ENCODE results near the gene CRISP2.
"Not testable (repeated sequence)": the region's sequence is repeated elsewhere in the genome, so short reads cannot be mapped to it uniquely, and the experiment has no call there.

Gene CRISP2

GRCh38 chr6:49698478-49698877 is 14.9 kb downstream of the CRISP2 start:
- H3K36me3 ChIP-seq (ENCODE audit: control insufficient read depth, insufficient read depth, low read length): no peaks in the 10 kb centered on the region
- H3K4me3 ChIP-seq (ENCODE audit: low read length): no peak overlapping the region
- H3K27me3 ChIP-seq (ENCODE audit: control insufficient read depth, insufficient read depth, low read length): no peaks in the 10 kb centered on the region
- DNase-seq (ENCODE audit: low read depth, low spot score): no peak
- no peak overlapping the region for H3K27ac ChIP-seq (ENCODE audit: low read length)
- H3K9me3 ChIP-seq (ENCODE audit: control insufficient read depth, insufficient read depth, low read length): no peaks in the 10 kb centered on the region
- no peaks in the 10 kb centered on the region for H3K4me1 ChIP-seq (ENCODE audit: control insufficient read depth, insufficient read depth, low read length)

DNA sequence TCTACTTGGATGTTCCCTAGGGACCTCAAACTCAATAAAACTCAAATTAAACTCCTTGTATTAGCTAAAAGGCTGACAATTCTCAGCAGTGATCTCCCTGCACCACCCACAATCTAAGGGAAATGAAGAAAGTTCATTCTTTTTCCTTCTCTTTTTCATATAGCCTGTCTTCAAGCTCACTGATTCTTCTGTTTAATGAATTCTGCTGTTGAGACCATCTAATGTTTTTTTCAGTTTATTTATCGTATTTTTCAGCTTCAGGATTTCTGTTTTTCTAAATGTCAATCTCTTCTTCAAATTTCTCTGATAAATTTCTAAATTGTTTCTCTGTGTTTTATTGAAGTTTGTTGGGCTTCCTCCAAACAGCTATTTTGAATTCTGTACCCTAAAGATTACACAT is 19.8 kb downstream of the CRISP2 start:
- Histone ChIP-seq H3K9me3 (ENCODE audit: control insufficient read depth, insufficient read depth, low read length) (no peaks in the 10 kb centered on the region), H3K4me3 (ENCODE audit: low read length) (no peak overlapping the region), H3K27me3 (ENCODE audit: control insufficient read depth, insufficient read depth, low read length) (no peaks in the 10 kb centered on the region), H3K4me1 (ENCODE audit: control insufficient read depth, insufficient read depth, low read length) (no peaks in the 10 kb centered on the region), H3K27ac (ENCODE audit: low read length) (no peak overlapping the region), H3K36me3 (ENCODE audit: control insufficient read depth, insufficient read depth, low read length) (no peaks in the 10 kb centered on the region)
- WGBS (ENCODE audit: insufficient coverage, insufficient read length): no CpG with 5 or more reads among the region's 1 CpG
- DNase-seq (ENCODE audit: low read depth, low spot score): no peak

DNA sequence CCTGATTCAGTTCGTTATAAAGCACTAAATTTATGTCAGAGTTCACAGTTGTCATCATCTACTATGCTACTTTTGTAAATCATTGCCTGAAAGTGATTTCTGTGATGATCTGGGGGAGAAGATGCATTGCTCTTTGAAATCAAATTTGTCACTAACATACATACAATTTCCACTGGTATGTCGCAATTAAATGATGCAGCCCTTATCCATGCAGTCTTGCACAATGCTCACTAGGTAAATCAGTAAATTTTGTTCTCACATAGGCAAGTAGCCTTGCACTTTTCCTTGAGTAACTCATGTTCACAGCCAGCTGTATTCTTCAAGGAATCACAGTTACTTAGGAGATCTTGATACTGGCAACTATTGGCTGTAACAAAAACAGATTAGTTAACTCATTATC is 20.8 kb downstream of the CRISP2 start:
- no peaks in the 10 kb centered on the region for H3K27me3 ChIP-seq (ENCODE audit: control insufficient read depth, insufficient read depth, low read length)
- no CpG with 5 or more reads among the region's 2 CpGs for WGBS (ENCODE audit: insufficient coverage, insufficient read length)

GRCh38 chr6:49676671-49677281 is 36.6 kb downstream of the CRISP2 start:
- no peaks in the 10 kb centered on the region for H3K36me3 ChIP-seq (ENCODE audit: control insufficient read depth, insufficient read depth, low read length)

More for the DNA sequence above, 20.8 kb downstream of the CRISP2 start:
- H3K27ac ChIP-seq (ENCODE audit: low read length): no peak overlapping the region
- H3K4me1 ChIP-seq (ENCODE audit: control insufficient read depth, insufficient read depth, low read length): no peaks in the 10 kb centered on the region
- no peak overlapping the region for H3K4me3 ChIP-seq (ENCODE audit: low read length)
- H3K9me3 ChIP-seq (ENCODE audit: control insufficient read depth, insufficient read depth, low read length): no peaks in the 10 kb centered on the region
- no peak for DNase-seq (ENCODE audit: low read depth, low spot score)
- H3K36me3 ChIP-seq (ENCODE audit: control insufficient read depth, insufficient read depth, low read length): no peaks in the 10 kb centered on the region

DNA sequence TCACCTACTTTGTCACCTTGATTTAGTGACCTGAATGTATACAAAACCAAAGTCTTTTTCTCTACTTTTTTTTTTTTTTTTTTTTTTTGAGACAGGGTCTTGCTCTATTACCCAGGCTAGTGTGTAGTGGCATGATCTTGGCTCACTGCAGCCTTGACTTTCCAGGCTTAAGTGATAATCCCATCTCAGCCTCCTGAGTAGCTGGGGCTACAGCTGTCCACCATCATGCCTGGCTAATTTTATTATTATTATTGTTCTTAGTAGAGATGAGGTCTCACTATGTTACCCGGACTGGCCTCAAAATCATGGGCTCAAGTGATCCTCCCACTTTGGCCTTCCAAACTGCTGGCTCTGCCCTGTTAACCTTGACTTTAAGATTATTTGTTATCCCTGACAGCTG is 37.5 kb downstream of the CRISP2 start:
- Histone ChIP-seq H3K9me3 (ENCODE audit: control insufficient read depth, insufficient read depth, low read length) (no peaks in the 10 kb centered on the region), H3K36me3 (ENCODE audit: control insufficient read depth, insufficient read depth, low read length) (no peaks in the 10 kb centered on the region), H3K27me3 (ENCODE audit: control insufficient read depth, insufficient read depth, low read length) (no peaks in the 10 kb centered on the region), H3K27ac (ENCODE audit: low read length) (no peak overlapping the region), H3K4me3 (ENCODE audit: low read length) (no peak overlapping the region), H3K4me1 (ENCODE audit: control insufficient read depth, insufficient read depth, low read length) (no peaks in the 10 kb centered on the region)
- no peak for DNase-seq (ENCODE audit: low read depth, low spot score)
- no CpG with 5 or more reads among the region's 1 CpG for WGBS (ENCODE audit: insufficient coverage, insufficient read length)

More at GRCh38 chr6:49676671-49677281, 36.6 kb downstream of the CRISP2 start:
- WGBS (ENCODE audit: insufficient coverage, insufficient read length): no CpG with 5 or more reads among the region's 4 CpGs
- Histone ChIP-seq H3K4me3 (ENCODE audit: low read length) (no peak overlapping the region), H3K4me1 (ENCODE audit: control insufficient read depth, insufficient read depth, low read length) (no peaks in the 10 kb centered on the region), H3K9me3 (ENCODE audit: control insufficient read depth, insufficient read depth, low read length) (no peaks in the 10 kb centered on the region), H3K27ac (ENCODE audit: low read length) (no peak overlapping the region), H3K27me3 (ENCODE audit: control insufficient read depth, insufficient read depth, low read length) (no peaks in the 10 kb centered on the region)
- DNase-seq (ENCODE audit: low read depth, low spot score): no peak

DNA sequence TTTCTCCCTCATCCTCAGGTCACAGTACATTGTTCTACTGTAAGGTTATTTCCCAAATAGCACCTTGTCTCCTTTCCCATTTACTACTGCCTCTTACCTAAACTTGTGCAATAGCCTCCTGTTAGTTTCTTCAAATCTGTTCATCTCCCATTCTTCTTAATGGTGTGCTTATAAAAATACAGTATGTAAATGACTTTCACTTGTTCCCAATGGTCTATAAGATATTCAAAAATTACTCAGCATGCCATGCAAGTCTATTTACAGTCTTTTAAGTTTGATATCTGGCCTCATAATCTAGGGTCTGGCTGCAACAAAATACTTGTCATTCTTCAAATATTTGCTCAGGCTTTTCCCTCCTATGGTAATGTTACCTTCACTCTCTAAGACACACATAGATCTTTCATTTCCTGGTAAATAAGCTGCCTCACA is 45.2 kb downstream of the CRISP2 start:
- Histone ChIP-seq H3K36me3 (ENCODE audit: control insufficient read depth, insufficient read depth, low read length) (no peaks in the 10 kb centered on the region), H3K27me3 (ENCODE audit: control insufficient read depth, insufficient read depth, low read length) (no peaks in the 10 kb centered on the region), H3K9me3 (ENCODE audit: control insufficient read depth, insufficient read depth, low read length) (no peaks in the 10 kb centered on the region), H3K4me3 (ENCODE audit: low read length) (no peak overlapping the region), H3K4me1 (ENCODE audit: control insufficient read depth, insufficient read depth, low read length) (peaks cover 1% of the 10 kb centered on the region; the same call in 1 of the 2 replicates), H3K27ac (ENCODE audit: low read length) (no peak overlapping the region)
- DNase-seq (ENCODE audit: low read depth, low spot score): no peak

DNA sequence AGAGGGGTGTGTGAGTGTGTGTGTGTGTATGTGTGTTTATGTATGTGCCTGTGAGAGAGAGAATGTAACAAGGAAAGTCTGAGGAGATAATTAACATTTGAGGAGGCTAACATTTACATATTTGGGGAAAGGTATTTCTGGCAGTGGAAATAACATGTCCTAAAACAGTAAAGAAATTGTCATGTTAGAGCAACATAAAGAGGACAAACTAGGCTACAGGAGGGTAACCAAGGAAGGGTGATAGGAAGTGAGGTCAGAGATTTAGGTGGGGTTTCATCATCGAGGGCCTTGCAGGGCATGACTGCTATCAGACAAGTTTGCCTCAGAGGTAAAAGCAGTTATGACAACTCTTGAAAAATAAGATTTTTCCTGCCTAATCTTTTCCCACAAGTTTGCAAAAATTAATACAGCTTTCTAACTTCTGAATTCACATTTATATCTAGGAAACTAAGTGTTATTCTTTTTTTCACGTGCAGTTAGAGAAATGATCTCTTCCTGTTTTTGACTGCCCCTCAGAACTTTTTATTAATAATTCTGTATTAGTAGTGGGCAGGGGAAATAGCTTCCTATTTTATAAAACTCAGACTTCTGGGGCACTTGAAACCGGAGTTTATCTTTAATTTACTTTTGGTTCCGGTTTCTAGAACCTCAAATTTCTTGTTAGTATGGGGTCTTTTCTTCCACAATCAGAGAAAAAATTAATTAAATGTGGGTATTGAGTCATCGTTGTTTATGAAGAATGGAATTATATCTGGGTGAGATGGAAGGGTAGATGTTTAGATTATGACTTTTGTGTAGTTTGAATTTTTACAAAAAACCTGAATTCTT is 46.2 kb downstream of the CRISP2 start:
- Histone ChIP-seq H3K4me1 (ENCODE audit: control insufficient read depth, insufficient read depth, low read length) (peaks cover 1% of the 10 kb centered on the region; the same call in 1 of the 2 replicates), H3K27me3 (ENCODE audit: control insufficient read depth, insufficient read depth, low read length) (no peaks in the 10 kb centered on the region), H3K36me3 (ENCODE audit: control insufficient read depth, insufficient read depth, low read length) (no peaks in the 10 kb centered on the region), H3K9me3 (ENCODE audit: control insufficient read depth, insufficient read depth, low read length) (no peaks in the 10 kb centered on the region), H3K27ac (ENCODE audit: low read length) (no peak overlapping the region), H3K4me3 (ENCODE audit: low read length) (no peak overlapping the region)
- no peak for DNase-seq (ENCODE audit: low read depth, low spot score)
- 100% methylated on average over 1 of the region's 5 CpGs for WGBS (ENCODE audit: insufficient coverage, insufficient read length)

DNA sequence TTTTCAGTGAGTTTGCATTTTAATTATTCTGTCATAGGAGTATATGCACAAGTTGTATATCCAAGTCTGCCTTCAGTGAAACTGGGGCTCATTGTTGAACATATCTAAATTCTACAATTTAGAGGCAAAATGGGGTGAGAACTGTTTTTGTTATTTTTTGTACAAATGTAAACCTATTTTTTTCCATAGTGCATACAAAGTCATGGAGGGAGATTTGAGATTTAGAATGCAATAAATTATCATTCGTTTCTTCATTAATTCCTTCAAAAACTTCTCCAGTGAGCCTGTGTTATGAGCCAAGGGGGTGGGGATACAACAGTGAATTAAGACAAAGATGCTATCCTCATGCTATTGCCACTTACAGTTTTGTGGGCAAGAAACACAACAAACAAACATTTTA is 46.9 kb downstream of the CRISP2 start:
- Histone ChIP-seq H3K27me3 (ENCODE audit: control insufficient read depth, insufficient read depth, low read length) (no peaks in the 10 kb centered on the region), H3K36me3 (ENCODE audit: control insufficient read depth, insufficient read depth, low read length) (no peaks in the 10 kb centered on the region), H3K4me3 (ENCODE audit: low read length) (no peak overlapping the region), H3K27ac (ENCODE audit: low read length) (no peak overlapping the region), H3K9me3 (ENCODE audit: control insufficient read depth, insufficient read depth, low read length) (no peaks in the 10 kb centered on the region), H3K4me1 (ENCODE audit: control insufficient read depth, insufficient read depth, low read length) (peaks cover 1% of the 10 kb centered on the region; the same call in 1 of the 2 replicates)
- DNase-seq (ENCODE audit: low read depth, low spot score): no peak
- WGBS (ENCODE audit: insufficient coverage, insufficient read length): no CpG with 5 or more reads among the region's 1 CpG

DNA sequence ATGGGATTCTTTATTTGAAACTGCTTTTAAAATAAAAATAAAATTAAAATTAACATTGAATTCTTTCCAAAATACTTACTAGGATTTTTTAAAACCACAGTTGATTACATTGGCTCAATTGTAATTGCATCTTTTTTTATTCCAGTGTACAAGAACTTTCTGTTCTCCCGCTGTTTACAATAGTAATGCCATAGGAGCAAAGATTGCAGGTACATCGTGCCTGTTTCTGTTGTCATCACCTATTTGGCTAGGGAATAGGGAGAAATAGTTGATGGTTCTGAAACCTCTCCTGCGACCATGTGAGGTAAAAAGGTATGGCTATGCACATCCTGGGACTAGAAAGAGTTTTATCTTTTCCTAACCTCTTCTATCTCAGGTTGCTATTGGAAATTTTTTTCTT is 48.5 kb downstream of the CRISP2 start:
- peaks cover 1% of the 10 kb centered on the region; the same call in 1 of the 2 replicates for H3K4me1 ChIP-seq (ENCODE audit: control insufficient read depth, insufficient read depth, low read length)
- DNase-seq (ENCODE audit: low read depth, low spot score): no peak
- no peaks in the 10 kb centered on the region for H3K36me3 ChIP-seq (ENCODE audit: control insufficient read depth, insufficient read depth, low read length)
- no peaks in the 10 kb centered on the region for H3K27me3 ChIP-seq (ENCODE audit: control insufficient read depth, insufficient read depth, low read length)
- H3K9me3 ChIP-seq (ENCODE audit: control insufficient read depth, insufficient read depth, low read length): no peaks in the 10 kb centered on the region
- H3K27ac ChIP-seq (ENCODE audit: low read length): no peak overlapping the region
- WGBS (ENCODE audit: insufficient coverage, insufficient read length): no CpG with 5 or more reads among the region's 3 CpGs
- H3K4me3 ChIP-seq (ENCODE audit: low read length): no peak overlapping the region

GRCh38 chr6:49664054-49664453 is 49.3 kb downstream of the CRISP2 start:
- not testable (repeated sequence) for H3K4me1 ChIP-seq (ENCODE audit: control insufficient read depth, insufficient read depth, low read length); H3K4me3 ChIP-seq (ENCODE audit: low read length); DNase-seq (ENCODE audit: low read depth, low spot score); H3K27me3 ChIP-seq (ENCODE audit: control insufficient read depth, insufficient read depth, low read length); H3K36me3 ChIP-seq (ENCODE audit: control insufficient read depth, insufficient read depth, low read length); H3K27ac ChIP-seq (ENCODE audit: low read length); H3K9me3 ChIP-seq (ENCODE audit: control insufficient read depth, insufficient read depth, low read length)
- no CpG with 5 or more reads among the region's 1 CpG for WGBS (ENCODE audit: insufficient coverage, insufficient read length)

DNA sequence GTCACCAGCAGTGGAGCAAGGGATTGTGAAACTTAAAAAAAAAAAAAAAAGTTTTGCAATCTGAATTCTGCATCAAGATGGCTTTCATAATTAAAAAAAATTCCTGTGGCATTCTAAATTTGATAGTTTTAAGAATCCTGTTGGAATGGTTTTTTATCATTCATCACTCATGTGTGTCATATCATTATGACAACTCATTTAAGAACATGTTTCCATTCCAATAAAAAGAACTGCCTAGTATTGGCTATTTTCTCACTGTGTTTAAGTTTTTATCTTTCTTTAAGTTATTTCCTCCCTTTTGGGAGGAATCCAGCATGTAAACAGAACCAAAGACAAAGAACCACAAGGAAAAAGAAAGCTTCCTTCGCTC is 50.5 kb downstream of the CRISP2 start:
- Histone ChIP-seq H3K4me1 (ENCODE audit: control insufficient read depth, insufficient read depth, low read length) (peaks cover 1% of the 10 kb centered on the region; the same call in 1 of the 2 replicates), H3K9me3 (ENCODE audit: control insufficient read depth, insufficient read depth, low read length) (no peaks in the 10 kb centered on the region), H3K36me3 (ENCODE audit: control insufficient read depth, insufficient read depth, low read length) (no peaks in the 10 kb centered on the region), H3K27me3 (ENCODE audit: control insufficient read depth, insufficient read depth, low read length) (no peaks in the 10 kb centered on the region), H3K4me3 (ENCODE audit: low read length) (no peak overlapping the region), H3K27ac (ENCODE audit: low read length) (no peak overlapping the region)
- no peak for DNase-seq (ENCODE audit: low read depth, low spot score)
- WGBS (ENCODE audit: insufficient coverage, insufficient read length): no CpG with 5 or more reads among the region's 1 CpG

Data from iPS DF 6.9 (cell line).